Effector CD8-positive, alpha-beta T cell (primary cell): ENCODE results near the gene HABP4.
A peak's percentile ranks its signal among the peaks of the same experiment; 100 is the strongest.

Experiments
- DNase-seq: peaks from one replicate; lab custom pipeline; 2025; lab: John Stamatoyannopoulos, UW

Gene HABP4

DNA sequence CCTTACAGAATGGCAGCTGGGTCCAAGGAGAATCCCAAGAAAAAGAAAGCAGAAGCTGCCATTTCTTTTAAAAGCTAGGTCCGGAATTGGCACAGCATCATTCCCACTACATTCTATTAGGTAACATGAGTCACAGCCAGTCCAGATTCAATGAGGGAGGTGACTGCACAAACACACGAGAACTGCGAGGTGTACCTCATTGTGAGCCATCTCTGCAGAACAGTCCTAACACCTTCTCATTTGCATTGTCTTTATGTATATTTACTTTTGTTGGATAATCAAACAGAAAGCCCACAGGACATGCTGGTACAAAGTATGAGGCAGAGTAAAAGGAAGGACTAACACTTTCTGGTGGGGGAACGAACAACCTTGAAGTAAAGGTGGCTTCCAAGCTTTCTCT, 14.6 kb upstream of the HABP4 start:
- DNase-seq = no peak

DNA sequence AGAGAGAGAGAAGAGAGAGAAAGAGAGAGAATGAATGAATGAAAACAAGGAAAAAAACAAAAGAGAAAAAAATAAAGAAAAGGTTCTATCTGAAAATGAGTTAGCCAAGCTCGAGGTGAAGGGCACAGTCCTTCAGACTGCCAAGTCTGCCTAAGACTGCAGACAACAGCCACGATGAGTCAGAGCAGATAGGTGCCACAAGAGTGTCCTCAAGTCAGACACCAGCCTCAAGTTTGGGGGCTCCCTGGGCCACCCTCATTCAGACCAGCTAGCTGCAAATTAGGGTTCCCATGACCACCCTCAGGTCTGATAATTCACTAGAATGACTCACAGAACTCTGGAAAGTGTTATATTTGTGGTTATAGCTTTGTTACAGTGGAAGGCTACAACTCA, 13.9 kb upstream of the HABP4 start:
- DNase-seq = no peak

DNA sequence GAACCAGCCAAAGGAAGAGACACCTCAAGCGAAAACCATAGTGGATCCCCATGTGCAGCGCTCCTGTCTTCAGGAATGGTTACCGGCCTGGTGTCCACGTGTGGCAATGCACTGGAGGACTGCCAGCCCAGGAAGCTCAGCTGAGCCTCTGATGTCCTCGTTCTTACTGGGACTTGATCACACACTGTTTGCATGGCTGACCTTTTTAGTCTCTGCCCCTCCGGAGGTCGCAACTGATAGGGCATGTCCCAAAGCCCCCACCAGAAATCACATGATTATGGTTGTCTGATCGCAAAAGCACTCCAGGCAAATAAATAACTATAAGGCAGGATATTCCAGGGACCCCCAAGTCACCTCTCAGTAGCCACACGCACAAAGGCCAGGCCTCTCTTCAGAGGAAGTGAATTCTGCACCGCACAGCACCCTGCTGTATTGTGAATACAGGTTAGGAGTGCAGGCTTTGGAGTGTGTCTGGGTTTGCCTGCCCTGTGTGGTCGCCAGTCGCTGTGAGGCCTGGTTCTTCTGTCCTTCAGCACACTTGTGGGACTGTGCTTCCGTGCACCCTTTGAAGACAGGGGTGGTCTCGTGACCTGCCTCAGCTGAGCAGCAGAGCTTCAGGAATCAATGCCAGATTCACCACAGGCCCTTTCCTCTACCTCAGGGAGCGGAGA, 13.4 kb upstream of the HABP4 start:
- no peak for DNase-seq

DNA sequence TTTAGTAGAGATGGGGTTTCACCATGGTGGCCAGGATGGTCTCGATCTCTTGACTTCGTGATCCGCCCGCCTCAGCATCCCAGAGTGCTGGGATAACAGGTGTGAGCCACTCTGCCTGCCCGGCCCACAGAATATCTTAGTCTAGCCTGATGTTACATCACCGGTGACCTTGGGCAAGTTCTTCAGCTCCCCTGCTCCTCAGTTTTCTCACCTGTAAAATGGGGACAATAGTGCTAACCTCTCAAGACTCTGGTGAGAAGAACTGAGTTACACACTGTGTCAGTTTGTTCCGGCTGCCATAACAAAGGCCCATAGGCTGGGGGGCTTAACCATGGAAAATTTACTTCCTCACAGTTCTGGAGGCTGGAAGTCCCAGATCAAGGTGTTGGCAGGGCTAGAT, 12.5 kb upstream of the HABP4 start:
- no peak for DNase-seq

DNA sequence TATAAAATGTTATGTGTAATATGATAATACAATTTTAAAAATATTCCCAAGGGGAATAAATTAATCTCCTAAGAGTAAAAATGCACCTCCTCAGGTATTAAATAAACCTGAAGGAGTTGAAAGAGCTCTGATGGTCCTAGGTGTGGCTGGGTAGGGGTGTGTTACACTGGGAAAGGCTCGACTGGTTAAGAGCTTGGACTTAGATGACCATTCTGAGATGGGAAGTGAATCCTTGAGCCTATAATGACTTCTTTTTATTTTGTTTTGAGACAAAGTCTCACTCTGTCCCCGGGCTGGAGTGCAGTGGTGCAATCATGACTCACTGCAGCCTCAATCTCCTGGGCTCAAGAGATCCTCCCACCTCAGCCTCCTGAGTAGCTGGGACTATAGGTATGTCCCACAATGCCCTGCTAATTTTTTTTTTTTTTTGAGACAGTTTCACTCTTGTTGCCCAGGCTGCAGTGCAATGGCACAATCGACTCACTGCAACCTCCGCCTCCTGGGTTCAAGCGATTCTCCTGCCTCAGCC, 9.2 kb upstream of the HABP4 start:
- no peak for DNase-seq

DNA sequence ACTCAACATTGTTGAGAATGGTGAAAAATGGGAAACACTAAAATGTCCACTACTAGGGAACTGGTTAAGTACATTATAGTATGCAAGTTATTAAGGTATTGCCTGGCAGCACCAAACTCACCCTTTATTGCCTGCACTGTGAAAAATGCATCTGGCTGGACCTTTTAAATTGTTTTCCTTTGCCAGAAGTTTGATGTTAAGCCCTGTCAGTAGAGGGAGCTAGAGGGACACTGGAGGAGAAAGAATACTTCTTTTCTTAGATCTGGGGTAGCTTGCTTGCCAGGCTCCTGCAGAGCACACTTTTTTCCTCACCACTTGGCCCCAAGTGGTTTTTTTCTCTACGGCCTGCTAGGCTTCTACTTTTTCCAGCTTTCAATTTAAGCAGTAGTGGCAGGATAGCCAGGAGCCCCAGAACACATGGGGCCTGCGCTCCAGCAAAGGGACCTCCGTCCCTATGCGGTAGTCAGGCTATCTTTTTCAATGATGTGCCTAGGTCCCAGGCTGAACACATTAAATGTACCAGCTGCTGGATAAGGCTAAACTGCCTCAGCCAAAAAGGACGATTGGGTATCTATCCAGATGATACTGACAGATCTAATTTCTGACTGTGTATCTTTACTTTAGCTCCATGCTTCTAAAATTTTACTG, 8.0 kb upstream of the HABP4 start:
- DNase-seq = no peak

DNA sequence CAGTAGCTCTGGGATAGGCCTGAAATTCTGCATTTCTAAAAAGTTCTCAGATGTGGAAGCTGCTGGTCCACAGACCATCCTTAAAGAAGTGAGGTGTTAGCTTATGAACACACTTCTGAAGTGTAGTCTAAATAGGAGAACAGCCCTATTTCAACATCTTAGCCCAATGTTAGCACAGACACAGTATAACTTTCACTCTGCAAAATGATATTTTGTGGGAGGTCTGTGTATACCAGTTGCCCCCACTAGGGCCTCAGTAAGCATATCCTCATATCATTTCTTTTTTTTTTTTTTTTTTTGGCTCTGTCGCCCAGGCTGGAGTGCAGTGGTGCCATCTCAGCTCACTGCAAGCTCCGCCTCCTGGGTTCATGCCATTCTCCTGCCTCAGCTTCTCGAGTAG, 7.5 kb upstream of the HABP4 start:
- DNase-seq = no peak

DNA sequence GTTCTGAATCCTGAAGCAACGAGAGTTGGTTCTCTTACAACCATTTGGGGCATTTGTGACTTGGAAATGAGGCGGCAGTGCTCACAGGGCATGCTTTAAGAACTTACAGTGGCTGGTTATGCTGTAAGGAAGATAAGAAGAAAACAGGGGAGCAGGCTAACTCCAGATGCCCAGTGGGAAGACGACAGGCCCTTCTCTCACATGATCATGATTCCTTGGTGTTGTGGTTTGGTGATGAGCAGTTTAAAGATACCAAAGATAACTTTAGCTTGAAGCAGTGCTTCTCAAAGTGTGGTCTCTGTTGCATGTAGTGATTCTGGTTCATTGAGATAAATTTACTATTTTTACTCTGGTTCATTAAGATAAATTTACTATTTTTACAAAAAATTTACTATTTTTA, 2.6 kb upstream of the HABP4 start:
- DNase-seq = no peak

DNA sequence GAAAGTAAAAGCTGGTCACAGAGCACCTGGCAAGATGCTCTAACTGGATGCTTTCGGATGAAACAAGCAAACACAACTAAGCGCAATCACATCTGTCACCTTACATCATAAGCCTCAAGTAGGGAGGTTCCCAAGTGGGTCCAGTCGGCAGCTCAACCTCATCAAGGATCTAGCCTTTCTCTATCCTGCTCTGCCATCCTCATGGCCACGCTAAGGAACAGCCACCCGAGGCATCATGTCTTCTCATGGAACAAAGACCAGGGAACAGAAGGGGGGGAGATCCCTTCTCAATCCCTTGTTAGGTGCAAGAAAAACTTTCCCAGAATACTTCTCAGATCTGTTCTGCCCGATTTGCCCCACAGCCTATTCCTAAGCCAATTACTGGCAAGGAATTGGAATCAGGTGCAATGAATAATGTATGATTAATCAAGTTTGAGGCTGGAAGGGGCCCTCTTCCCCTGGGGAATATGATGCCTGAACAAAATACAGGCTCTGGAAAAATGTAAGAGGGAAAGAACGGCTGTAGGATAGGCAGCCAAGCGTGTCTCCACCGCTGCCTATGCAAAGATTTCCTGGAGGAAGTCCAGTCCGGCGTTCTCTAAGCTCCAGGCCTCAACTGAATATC, 1.3 kb upstream of the HABP4 start:
- no peak for DNase-seq

DNA sequence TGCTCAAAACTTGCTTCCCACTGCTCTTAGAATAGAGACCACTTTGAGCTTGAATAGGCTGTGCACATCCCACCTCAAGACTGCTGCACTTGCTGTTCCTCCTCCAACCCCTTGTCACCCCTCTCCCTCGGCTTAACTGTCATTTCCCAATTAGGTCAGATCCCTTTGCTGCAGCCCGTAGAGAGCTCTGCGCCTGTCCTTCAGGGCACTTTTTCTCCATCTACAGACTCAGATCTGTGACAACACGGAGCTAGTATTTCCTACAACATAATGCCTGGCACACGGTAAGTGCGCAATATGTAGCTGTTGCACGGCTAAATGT, 485 bp upstream of the HABP4 start:
- no peak for DNase-seq

DNA sequence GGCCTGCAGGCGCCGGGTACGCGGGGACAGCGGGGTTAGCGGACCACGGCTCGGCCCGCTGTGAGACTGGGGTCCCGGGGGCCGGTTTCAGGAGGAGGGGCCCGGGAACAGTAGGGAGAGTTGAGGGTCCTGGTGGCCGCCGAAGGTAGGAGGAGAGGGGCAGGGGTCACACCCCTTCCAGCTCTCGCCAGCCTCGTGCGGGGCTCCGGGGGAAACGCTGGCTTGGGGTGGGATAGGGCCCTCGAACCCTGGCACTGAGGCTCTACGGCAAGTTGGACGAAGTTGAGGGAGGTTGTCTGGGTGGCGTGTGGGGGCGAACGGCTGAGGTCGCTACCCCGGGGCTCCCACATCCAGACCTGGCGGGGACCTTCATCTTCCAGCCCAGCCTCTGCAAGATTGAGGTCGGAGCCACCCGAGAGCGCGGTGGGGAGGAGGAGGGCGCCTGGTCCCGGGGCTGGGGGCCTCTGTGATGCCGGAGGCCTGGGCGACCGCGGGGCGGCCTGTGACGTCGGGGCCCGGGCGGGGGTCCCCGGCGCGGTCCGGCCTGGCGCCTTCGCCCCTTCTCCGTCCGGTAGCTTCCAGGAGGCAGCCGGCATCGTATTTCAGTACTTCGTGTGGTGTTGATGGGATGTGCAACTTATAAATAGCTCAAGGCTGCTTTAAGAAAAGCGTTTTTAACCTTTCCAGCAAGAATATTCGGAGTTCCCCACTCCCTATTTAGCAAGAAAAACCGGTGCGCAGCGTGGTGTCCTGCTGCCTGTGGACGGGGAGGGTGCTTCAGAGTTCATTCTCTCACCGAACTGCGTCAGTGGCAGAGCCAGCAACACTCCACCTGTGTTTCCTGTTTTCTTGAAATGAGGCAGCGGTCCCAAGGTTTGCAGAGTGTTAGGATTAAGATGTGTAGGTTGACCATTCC, 902 bp downstream of the HABP4 start:
- DNase-seq = peak; percentile 4

DNA sequence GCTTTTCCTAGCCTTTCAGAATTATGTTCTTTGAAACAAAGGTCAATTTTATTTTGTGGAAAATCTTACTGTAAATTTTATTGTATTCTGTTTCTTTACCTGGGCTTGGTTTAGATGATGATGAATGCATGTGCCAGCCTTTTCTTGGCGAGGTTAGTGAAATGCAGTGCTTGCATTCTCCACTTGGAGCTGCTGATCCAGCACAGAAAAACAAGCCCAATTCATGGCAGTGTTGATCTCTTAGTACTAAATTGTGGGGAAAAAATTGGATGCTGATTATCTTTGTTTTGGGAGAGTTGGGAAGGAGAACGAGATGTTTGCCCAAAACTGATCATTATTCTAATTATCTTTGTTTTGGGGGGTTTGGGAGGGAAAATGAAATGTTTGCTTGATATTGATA, 3.7 kb downstream of the HABP4 start:
- DNase-seq = no peak

DNA sequence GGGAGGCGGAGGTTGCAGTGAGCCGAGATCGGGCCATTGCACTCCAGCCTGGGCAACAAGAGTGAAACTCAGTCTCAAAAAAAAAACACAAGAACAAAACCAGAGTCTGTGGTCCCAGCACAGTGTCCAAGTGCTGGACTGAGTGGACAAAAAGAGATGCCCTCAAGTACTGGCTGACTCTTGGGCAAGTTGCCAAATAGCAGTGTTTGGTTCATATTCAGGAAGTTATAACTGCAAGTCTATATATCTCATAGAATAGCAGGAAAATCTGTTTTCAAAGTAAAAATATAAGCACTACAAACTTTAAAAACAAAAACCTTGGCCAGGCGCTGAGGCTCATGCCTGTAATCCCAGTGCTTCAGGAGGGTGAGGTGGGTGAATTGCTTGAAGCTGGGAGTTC, 7.3 kb downstream of the HABP4 start:
- DNase-seq = no peak

DNA sequence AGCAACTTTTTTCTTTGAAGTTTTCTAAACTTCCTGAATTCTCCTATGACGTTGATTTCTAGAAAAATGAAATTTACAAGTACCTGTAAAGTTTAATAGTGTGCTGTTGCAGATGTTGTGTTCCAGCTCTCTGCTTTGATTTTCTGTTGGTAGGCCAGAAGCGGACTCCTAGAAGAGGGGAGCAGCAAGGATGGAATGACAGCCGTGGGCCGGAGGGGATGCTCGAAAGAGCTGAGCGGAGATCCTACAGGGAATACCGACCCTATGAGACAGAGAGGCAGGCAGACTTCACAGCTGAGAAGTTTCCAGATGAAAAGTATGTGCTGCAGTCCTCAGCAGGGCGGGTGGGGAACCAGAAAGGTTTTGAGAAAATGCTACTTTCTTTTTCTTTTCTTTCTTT, 8.3 kb downstream of the HABP4 start:
- DNase-seq = no peak

DNA sequence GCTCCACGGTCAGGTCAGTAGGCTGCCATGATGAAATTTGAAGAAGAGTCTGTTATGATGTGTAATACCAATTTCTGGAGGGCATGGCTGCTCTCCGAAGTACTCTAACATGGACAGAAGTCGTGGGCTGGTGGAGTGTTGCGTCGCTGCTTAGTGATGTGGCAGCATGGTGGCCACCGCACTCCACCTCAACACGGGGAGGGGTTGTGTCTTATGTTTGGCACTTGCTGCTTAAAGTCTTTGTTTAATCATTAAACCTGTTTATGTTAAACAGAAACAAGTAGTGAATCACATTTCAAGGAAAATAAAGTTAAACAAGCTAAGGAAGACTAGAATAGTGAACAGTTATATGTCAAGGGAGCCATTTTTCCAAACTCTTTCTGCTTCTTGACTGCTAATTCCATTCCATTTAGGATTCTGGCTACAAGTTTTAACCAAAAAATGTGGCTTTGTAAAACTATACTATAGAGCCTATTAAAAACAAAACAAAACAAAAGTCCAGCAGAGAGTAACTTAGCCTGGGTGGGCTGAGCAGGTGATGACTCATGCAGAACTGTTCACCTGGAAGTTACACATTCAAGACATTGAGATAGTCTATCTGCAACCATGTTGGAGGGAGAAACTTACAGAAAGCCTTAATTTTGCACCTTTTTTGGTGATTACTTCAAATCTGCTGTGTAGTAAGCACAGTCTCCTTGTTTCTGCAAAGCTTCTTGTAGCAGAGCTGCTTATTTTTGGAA, 9.5 kb downstream of the HABP4 start:
- no peak for DNase-seq

DNA sequence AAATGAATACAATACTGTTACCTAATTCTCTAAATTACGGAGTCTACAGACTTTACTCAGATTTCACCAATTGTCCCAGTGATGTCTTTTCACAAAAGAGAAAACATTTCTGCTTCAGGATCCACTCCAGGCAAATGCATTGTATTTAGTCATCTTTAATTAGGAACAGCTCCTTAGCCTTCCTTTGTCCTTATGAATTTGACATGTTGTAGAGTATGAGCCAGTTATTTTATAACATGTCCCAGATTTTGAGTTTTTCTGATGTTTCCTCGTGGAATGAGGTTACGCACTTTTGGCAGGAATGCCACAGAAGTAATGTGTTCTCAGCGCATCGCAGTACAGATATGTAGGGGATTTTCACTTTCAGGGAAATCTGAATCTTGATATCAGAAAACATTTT, 10.5 kb downstream of the HABP4 start:
- no peak for DNase-seq

DNA sequence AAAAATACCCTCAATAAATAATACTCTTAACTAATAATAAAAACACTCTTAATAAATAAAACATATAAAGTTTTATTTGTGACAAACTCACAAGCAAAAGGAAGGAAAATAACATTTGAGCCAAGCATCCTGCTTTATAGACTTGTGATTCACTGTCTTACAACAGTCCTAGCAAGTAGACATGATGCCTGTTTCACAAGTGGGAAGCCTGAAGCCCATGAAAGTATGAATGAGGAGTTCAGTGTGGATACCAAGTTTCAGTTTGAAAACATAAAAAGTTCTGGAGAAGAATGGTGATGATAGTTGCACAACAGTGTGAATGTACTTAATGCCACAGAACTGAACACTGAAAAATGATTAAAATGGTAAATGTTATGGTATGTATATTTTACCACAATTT, 10.9 kb downstream of the HABP4 start:
- DNase-seq = no peak

DNA sequence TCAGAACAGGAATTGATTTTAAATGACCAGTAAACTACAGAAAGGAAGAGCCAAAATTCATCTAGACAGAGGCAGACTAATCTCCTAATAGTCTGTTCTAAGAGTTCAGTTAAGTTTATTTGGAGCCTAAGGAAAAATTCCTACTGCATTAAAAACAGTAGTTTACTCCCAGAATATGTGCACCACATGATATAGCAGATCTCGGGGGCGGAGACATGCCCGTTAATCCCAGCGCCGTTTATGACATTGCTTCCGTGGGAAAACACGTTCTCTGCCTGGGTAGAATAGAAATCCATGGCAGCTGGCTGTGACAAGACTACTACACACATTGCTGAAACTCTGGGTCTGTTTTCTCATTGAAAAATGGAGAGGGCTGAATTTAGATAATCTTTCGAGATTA, 11.4 kb downstream of the HABP4 start:
- DNase-seq = no peak

DNA sequence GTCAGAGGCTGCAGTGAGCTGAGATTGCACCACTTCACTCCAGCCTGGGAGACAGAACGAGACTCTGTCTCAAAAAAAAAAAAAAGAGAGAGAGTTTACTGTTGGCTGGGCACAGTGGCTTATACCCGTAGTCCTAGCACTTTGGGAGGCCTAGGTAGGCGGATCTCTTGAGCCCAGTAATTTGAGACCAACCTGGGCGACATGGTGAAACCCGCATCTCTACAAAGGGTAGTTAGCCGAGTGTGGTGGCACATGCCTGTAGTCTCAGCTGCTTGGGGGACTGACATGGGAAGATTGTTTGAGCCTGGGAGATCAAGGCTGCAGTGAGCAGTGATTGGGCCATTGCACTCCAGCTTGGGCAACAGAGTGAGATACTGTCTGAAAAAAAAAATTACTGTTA, 12.6 kb downstream of the HABP4 start:
- no peak for DNase-seq

DNA sequence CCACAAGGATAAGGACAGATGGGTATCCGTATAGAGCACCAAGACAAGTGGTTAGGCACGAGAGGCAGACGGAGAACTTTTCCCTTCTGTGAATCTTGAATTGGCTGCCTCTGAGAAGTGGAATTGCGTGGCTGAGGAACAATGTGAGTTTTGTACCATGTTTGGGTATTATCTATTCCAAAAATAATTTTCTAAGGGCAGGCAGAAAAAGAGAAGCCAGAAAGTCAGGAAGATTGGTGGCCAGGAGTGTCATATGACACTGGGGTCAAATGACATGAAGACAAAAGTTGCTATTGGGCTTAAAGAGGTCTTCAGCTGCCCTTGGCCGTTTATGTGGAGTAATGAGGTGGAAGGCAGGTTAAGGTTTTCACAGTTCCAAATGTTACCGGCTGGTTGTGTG, 14.5 kb downstream of the HABP4 start:
- DNase-seq = no peak

DNA sequence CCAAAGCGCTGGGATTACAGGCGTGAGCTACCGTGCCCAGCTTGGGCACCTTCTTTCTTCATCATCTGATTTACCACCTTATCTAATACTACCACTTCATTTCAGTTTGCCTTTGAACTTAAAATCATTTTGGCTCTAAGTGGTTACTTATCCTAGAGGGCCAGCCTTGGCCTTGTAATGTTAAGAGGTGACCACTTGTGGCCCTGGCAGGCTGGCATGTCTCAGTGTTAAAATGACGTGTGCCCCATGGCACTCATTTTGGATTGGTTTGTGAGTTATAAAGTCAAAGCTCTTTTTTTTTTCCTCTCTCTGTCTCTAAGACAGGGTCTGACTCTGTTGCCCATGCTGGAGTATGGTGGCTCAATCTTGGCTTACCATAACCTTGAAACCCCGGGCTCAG, 17.8 kb downstream of the HABP4 start:
- DNase-seq = no peak

DNA sequence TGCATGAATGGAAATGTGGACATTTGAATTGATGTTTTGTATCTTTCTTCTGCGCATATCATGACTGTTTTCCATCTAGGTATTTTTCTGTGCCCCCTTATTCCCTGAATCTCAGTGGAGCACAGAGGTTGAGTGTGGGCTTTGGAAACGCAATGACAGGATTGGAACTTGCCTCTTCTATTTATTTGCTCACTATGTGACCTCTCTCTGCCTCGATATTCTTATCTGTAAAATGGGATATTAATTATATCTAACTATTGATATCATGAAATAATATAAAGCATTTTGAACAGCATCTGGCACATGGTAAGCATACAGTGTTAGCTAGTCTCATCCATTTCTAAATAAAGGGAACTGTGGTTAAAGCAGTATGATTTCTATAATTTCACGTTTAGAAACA, 26.0 kb downstream of the HABP4 start:
- no peak for DNase-seq
